HG03108 (cell line): ENCODE results near the gene SPRED3.

Experiments
- ATAC-seq: cut with Tn5 transposase; IDR thresholded peaks from one replicate; pipeline ENCODE4 v1.9.1; 2021; ENCODE audit warnings: moderate library complexity; ENCODE audit not compliant: unreplicated experiment

Gene SPRED3

GRCh38 chr19:38443458-38443999, 55.0 kb downstream of the SPRED3 start:
- ATAC-seq = no peak

GRCh38 chr19:38444026-38444425, 55.5 kb downstream of the SPRED3 start:
- no peak for ATAC-seq

GRCh38 chr19:38445362-38445761, 56.9 kb downstream of the SPRED3 start:
- no peak for ATAC-seq

- no peak for ATAC-seq
These were observed 59.7 kb downstream of the SPRED3 start for GRCh38 chr19:38448225-38448624.
